ENCODE measurements around the gene PCDHB14.
"Not testable (repeated sequence)": the region's sequence is repeated elsewhere in the genome, so short reads cannot be mapped to it uniquely, and the experiment has no call there.

The PCDHB14 gene

GRCh38 chr5:141210281-141210680, 12.9 kb upstream of the PCDHB14 start:
- DNase-seq (ENCODE audit: low read depth in 2 of 2), result not testable (repeated sequence)

GRCh38 chr5:141210849-141211248, 12.3 kb upstream of the PCDHB14 start:
- DNase-seq (ENCODE audit: low read depth in 2 of 2), result not testable (repeated sequence)

GRCh38 chr5:141213656-141214339, 9.3 kb upstream of the PCDHB14 start, which contains the start of gene PCDHB13:
PCDHB13 (plus strand) TSS chr5:141213919; CDS start chr5:141214124, 205 bp downstream.
- not testable (repeated sequence) for DNase-seq (ENCODE audit: low read depth in 2 of 2)

GRCh38 chr5:141214583-141214982, 8.6 kb upstream of the PCDHB14 start:
- DNase-seq (ENCODE audit: low read depth in 2 of 2), result not testable (repeated sequence)

- DNase-seq (ENCODE audit: low read depth in 2 of 2), result not testable (repeated sequence)
These were observed 7.6 kb upstream of the PCDHB14 start for GRCh38 chr5:141215504-141215903.

GRCh38 chr5:141216035-141216434, 7.1 kb upstream of the PCDHB14 start:
- not testable (repeated sequence) for DNase-seq (ENCODE audit: low read depth in 2 of 2)

- not testable (repeated sequence) for DNase-seq (ENCODE audit: low read depth in 2 of 2)
These were observed 1.7 kb downstream of the PCDHB14 start for GRCh38 chr5:141224844-141225243.

GRCh38 chr5:141225421-141225820, 2.3 kb downstream of the PCDHB14 start:
- not testable (repeated sequence) for DNase-seq (ENCODE audit: low read depth in 2 of 2)

- no peak for DNase-seq (ENCODE audit: low read depth in 2 of 2)
These were observed 11.0 kb downstream of the PCDHB14 start for GRCh38 chr5:141234109-141234667.

GRCh38 chr5:141235922-141236321, 12.8 kb downstream of the PCDHB14 start:
- not testable (repeated sequence) for DNase-seq (ENCODE audit: low read depth in 2 of 2)

- no peak for DNase-seq (ENCODE audit: low read depth in 2 of 2)
These were observed 13.6 kb downstream of the PCDHB14 start for GRCh38 chr5:141236516-141237313.

GRCh38 chr5:141241496-141241895, 18.4 kb downstream of the PCDHB14 start:
- no peak for DNase-seq (ENCODE audit: low read depth in 2 of 2)

GRCh38 chr5:141245250-141245717, 22.1 kb downstream of the PCDHB14 start, which contains the start of gene PCDHB15:
PCDHB15 (plus strand) TSS chr5:141245395; CDS start chr5:141245579, 184 bp downstream.
- DNase-seq (ENCODE audit: low read depth in 2 of 2), result no peak

GRCh38 chr5:141246971-141247370, 23.8 kb downstream of the PCDHB14 start:
- not testable (repeated sequence) for DNase-seq (ENCODE audit: low read depth in 2 of 2)

GRCh38 chr5:141247434-141247833, 24.3 kb downstream of the PCDHB14 start:
- DNase-seq (ENCODE audit: low read depth in 2 of 2), result not testable (repeated sequence)

- no peak for DNase-seq (ENCODE audit: low read depth in 2 of 2)
These were observed 27.4 kb downstream of the PCDHB14 start for GRCh38 chr5:141250576-141250975.

- no peak for DNase-seq (ENCODE audit: low read depth in 2 of 2)
These were observed 35.3 kb downstream of the PCDHB14 start for GRCh38 chr5:141258464-141258863.

- no peak for DNase-seq (ENCODE audit: low read depth in 2 of 2)
These were observed 35.8 kb downstream of the PCDHB14 start for GRCh38 chr5:141258948-141259347.

GRCh38 chr5:141260458-141261237, 37.5 kb downstream of the PCDHB14 start:
- DNase-seq (ENCODE audit: low read depth in 2 of 2), result no peak

GRCh38 chr5:141261238-141261546, 38.0 kb downstream of the PCDHB14 start:
- DNase-seq (ENCODE audit: low read depth in 2 of 2), result no peak

- no peak for DNase-seq (ENCODE audit: low read depth in 2 of 2)
These were observed 46.1 kb downstream of the PCDHB14 start for GRCh38 chr5:141269195-141269594.

- DNase-seq (ENCODE audit: low read depth in 2 of 2), result no peak
These were observed 49.8 kb downstream of the PCDHB14 start for GRCh38 chr5:141272906-141273305.
